ENCODE measurements around the gene ZNF285. TPM values are rescaled to one million over a fixed set of nuclear protein-coding genes. Genes with fewer than 3 reads are reported as not detected.
"Not testable (repeated sequence)": the region's sequence is repeated elsewhere in the genome, so short reads cannot be mapped to it uniquely, and the experiment has no call there.

ZNF285 gene
- total RNA-seq, 2 donors from 2014 or later: 1.4 to 1.9 TPM

GRCh38 chr19:44345959-44346358 lies 55.4 kb downstream of the ZNF285 start:
- no peak overlapping the region for H3K27ac ChIP-seq
- no peaks in the 10 kb centered on the region for H3K9me3 ChIP-seq
- H3K4me3 ChIP-seq: no peak overlapping the region
- no peak overlapping the region for H3K9ac ChIP-seq (ENCODE audit: low read depth in 2 of 2, low read length in 2 of 2)
- H3K36me3 ChIP-seq: no peaks in the 10 kb centered on the region
- H3K27me3 ChIP-seq: no peaks in the 10 kb centered on the region
- no peak for DNase-seq
- H3K4me1 ChIP-seq: no peaks in the 10 kb centered on the region
- TF ChIP-seq, protein P1, sequence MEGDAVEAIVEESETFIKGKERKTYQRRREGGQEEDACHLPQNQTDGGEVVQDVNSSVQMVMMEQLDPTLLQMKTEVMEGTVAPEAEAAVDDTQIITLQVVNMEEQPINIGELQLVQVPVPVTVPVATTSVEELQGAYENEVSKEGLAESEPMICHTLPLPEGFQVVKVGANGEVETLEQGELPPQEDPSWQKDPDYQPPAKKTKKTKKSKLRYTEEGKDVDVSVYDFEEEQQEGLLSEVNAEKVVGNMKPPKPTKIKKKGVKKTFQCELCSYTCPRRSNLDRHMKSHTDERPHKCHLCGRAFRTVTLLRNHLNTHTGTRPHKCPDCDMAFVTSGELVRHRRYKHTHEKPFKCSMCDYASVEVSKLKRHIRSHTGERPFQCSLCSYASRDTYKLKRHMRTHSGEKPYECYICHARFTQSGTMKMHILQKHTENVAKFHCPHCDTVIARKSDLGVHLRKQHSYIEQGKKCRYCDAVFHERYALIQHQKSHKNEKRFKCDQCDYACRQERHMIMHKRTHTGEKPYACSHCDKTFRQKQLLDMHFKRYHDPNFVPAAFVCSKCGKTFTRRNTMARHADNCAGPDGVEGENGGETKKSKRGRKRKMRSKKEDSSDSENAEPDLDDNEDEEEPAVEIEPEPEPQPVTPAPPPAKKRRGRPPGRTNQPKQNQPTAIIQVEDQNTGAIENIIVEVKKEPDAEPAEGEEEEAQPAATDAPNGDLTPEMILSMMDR (IDR thresholded peaks at IDR 0.05): no peak
- intact Hi-C loops (cut with DNase I): no loop called here

- no peak overlapping the region for H3K4me3 ChIP-seq
- H3K27ac ChIP-seq: no peak overlapping the region
- H3K9ac ChIP-seq (ENCODE audit: low read depth in 2 of 2, low read length in 2 of 2): no peak overlapping the region
- no peaks in the 10 kb centered on the region for H3K27me3 ChIP-seq
- DNase-seq: no peak
- H3K4me1 ChIP-seq: no peaks in the 10 kb centered on the region
- H3K36me3 ChIP-seq: no peaks in the 10 kb centered on the region
- intact Hi-C loops (cut with DNase I): no loop called here
- no peaks in the 10 kb centered on the region for H3K9me3 ChIP-seq
- TF ChIP-seq, protein P1 (IDR thresholded peaks at IDR 0.05): no peak
Observed at GRCh38 chr19:44344255-44344654, 57.2 kb downstream of the ZNF285 start.

DNA sequence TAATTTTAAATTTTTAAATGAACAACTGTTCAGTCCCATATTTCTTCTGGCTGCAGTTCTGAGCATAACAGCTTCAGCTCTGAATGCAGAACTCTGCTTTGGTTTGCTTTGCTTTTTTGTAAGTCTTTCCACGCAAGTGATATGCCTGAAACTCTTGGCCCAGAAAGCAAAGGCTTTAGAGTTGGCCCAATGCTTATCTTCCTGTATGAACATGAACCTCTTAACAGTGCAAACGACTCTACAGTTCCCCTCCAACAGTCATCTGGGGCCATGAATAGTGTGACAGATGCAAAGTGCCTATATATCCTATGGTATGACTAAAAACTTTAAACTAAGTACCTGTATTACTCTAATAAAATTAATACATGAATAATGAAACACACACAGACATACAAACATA lies 59.6 kb downstream of the ZNF285 start:
- Histone ChIP-seq H3K4me1 (no peaks in the 10 kb centered on the region), H3K27me3 (no peaks in the 10 kb centered on the region), H3K9ac (ENCODE audit: low read depth in 2 of 2, low read length in 2 of 2) (no peak overlapping the region), H3K36me3 (no peaks in the 10 kb centered on the region), H3K9me3 (no peaks in the 10 kb centered on the region), H3K4me3 (no peak overlapping the region), H3K27ac (no peak overlapping the region)
- intact Hi-C loops (cut with DNase I): no loop called here
- TF ChIP-seq, protein P1 (IDR thresholded peaks at IDR 0.05): no peak
- no peak for DNase-seq

- H3K27ac ChIP-seq; H3K4me1 ChIP-seq; H3K27me3 ChIP-seq; H3K9me3 ChIP-seq; H3K9ac ChIP-seq (ENCODE audit: low read depth in 2 of 2, low read length in 2 of 2); H3K4me3 ChIP-seq; intact Hi-C loops (cut with DNase I); DNase-seq: not testable (repeated sequence)
- peaks cover 15% of the 10 kb centered on the region for H3K36me3 ChIP-seq
Observed at GRCh38 chr19:44334639-44335038, 66.8 kb downstream of the ZNF285 start.

Other genes starting within 250 kb of the ZNF285 start
- gene ZNF226, start 236.5 kb downstream of the ZNF285 start, total RNA-seq: 10 to 100 TPM; 12.9 to 15.5 TPM
- 10 to 100 TPM in 1 of 2 donors, 1 to 10 TPM in 1; 9.9 to 12.3 TPM for gene ZNF227, start 189.1 kb downstream of the ZNF285 start, total RNA-seq
- 1 to 10 TPM in 1 of 2 donors, under 1 TPM in 1; 0.44 to 1.0 TPM for gene ZNF233, start 141.7 kb downstream of the ZNF285 start, total RNA-seq
- gene ZNF235, start 96.6 kb downstream of the ZNF285 start, total RNA-seq: 1 to 10 TPM; 3.1 to 5.4 TPM
- 1 to 10 TPM; 3.0 to 4.4 TPM for gene ZNF112, start 44.9 kb downstream of the ZNF285 start, total RNA-seq
- gene ZNF229, start 46.9 kb upstream of the ZNF285 start, total RNA-seq: 1 to 10 TPM; 1.2 to 2.2 TPM
- 1 to 10 TPM; 6.4 to 7.3 TPM for gene ZNF180, start 98.9 kb upstream of the ZNF285 start, total RNA-seq
- under 1 TPM in 1 of 2 donors, not detected in 1; 0.85 TPM for gene CEACAM20, start 128.1 kb upstream of the ZNF285 start, total RNA-seq
- not detected for gene IGSF23, start 212.0 kb upstream of the ZNF285 start, total RNA-seq
- gene PVR, start 242.3 kb upstream of the ZNF285 start, total RNA-seq: 10 to 100 TPM; 44.7 to 54.6 TPM